Measurements from ENCODE around the gene TMEM8B. TPM values are rescaled to one million over a fixed set of nuclear protein-coding genes. Genes with fewer than 3 reads are reported as not detected.

The TMEM8B gene
- total RNA-seq, 1 donor from 2014 or later = 44.4 TPM

DNA sequence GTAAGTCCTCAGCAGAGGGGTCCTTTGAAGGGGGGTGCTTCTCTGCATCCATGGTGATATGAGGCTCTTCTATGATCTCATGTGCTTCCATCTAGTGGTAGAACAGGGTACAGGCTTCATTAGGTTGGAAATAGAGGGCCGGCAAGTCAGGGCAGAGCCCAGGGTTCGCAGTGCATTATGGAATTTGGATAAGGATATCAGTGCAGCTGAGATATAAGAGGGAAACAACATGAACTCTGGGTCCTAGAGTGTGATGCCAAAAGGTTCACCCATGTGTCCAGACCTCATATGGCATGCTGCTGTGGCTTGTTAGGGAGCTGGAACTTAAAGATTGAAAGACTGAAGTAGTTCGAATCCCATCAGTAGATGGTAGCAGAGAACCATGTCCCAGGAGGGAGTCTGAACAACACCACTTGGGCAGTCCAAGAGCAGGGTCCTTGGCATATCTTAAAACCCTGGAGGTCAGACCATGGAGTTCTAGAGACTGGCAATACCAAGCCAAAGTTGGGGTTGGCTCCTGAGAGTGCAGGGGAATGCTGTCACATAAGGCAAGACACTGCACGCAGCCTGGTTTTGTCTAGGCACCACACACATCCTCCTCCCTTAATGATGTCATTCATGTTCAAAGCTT is 2.8 kb upstream of the TMEM8B start:
- no peak for DNase-seq
- Mint-ChIP-seq H3K27me3 (ENCODE audit: unreplicated experiment) (peaks cover 6% of the 10 kb centered on the region), H3K9me3 (ENCODE audit: unreplicated experiment) (peaks cover 10% of the 10 kb centered on the region), H3K27ac (ENCODE audit: unreplicated experiment) (no peak overlapping the region), H3K4me1 (ENCODE audit: low read depth, unreplicated experiment) (peaks cover 32% of the 10 kb centered on the region), H3K36me3 (ENCODE audit: unreplicated experiment) (peaks cover 5% of the 10 kb centered on the region), H3K4me3 (ENCODE audit: unreplicated experiment) (no peak overlapping the region)
- TF ChIP-seq CTCF (IDR thresholded peaks at IDR 0.05; ENCODE audit: partially characterized antibody, unreplicated experiment) = peak; percentile 66

GRCh38 chr9:35827486-35827885 is 1.5 kb upstream of the TMEM8B start:
- peaks cover 4% of the 10 kb centered on the region for H3K36me3 Mint-ChIP-seq (ENCODE audit: unreplicated experiment)
- peaks cover 32% of the 10 kb centered on the region for H3K4me1 Mint-ChIP-seq (ENCODE audit: low read depth, unreplicated experiment)
- no peak overlapping the region for H3K4me3 Mint-ChIP-seq (ENCODE audit: unreplicated experiment)
- no peak for TF ChIP-seq CTCF (IDR thresholded peaks at IDR 0.05; ENCODE audit: partially characterized antibody, unreplicated experiment)
- peaks cover 11% of the 10 kb centered on the region for H3K9me3 Mint-ChIP-seq (ENCODE audit: unreplicated experiment)
- H3K27me3 Mint-ChIP-seq (ENCODE audit: unreplicated experiment) = peaks cover 9% of the 10 kb centered on the region
- peak overlapping the region; percentile 21 for H3K27ac Mint-ChIP-seq (ENCODE audit: unreplicated experiment)
- DNase-seq = no peak

DNA sequence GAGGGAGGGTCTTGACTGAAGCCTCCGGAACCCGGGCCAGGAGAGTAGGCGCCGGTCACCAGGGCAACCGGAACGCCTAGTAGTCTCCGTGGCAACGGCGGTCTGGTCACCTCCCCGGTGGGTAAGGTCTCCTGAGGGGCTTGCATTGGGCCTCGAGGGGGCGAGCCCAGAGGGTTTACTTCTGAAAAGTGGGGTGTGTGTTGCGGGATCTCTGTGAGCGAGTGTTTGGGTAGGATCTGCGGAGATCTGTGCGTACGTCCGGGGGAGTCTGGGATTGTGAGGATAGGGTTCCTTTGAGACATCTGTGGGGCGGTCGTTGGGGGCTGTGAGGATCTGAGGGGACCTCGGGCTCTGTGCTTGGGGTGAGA is 328 bp upstream of the TMEM8B start, which contains the start of gene FAM221B:
Gene FAM221B, minus strand, starts transcription at position 17 of the 368 bp plus-strand sequence. CDS start 2,571 bp downstream, outside the sequence.
- peaks cover 7% of the 10 kb centered on the region for H3K27me3 Mint-ChIP-seq (ENCODE audit: unreplicated experiment)
- peak; percentile 35 for DNase-seq
- peak within 1 kb of the TSS; percentile 97 for H3K4me3 Mint-ChIP-seq (ENCODE audit: unreplicated experiment)

GRCh38 chr9:35829764-35830096 is 702 bp downstream of the TMEM8B start:
- Mint-ChIP-seq H3K27ac (ENCODE audit: unreplicated experiment) (peak overlapping the region; percentile 89), H3K36me3 (ENCODE audit: unreplicated experiment) (peaks cover 5% of the 10 kb centered on the region), H3K27me3 (ENCODE audit: unreplicated experiment) (peaks cover 10% of the 10 kb centered on the region), H3K4me1 (ENCODE audit: low read depth, unreplicated experiment) (peaks cover 43% of the 10 kb centered on the region), H3K4me3 (ENCODE audit: unreplicated experiment) (peak overlapping the region; percentile 93), H3K9me3 (ENCODE audit: unreplicated experiment) (peaks cover 14% of the 10 kb centered on the region)
- TF ChIP-seq CTCF (IDR thresholded peaks at IDR 0.05; ENCODE audit: partially characterized antibody, unreplicated experiment) = no peak
- DNase-seq = no peak

More for the DNA sequence above, 328 bp upstream of the TMEM8B start, which contains the start of gene FAM221B:
- Mint-ChIP-seq H3K36me3 (ENCODE audit: unreplicated experiment) (no peaks in the 10 kb centered on the region), H3K4me1 (ENCODE audit: low read depth, unreplicated experiment) (peaks cover 34% of the 10 kb centered on the region), H3K9me3 (ENCODE audit: unreplicated experiment) (peaks cover 11% of the 10 kb centered on the region), H3K27ac (ENCODE audit: unreplicated experiment) (peak within 1 kb of the TSS; percentile 91)
- TF ChIP-seq CTCF (IDR thresholded peaks at IDR 0.05; ENCODE audit: partially characterized antibody, unreplicated experiment) = no peak

- H3K27ac Mint-ChIP-seq (ENCODE audit: unreplicated experiment) = no peak overlapping the region
- H3K36me3 Mint-ChIP-seq (ENCODE audit: unreplicated experiment) = peaks cover 11% of the 10 kb centered on the region
- peak overlapping the region; percentile 21 for H3K4me3 Mint-ChIP-seq (ENCODE audit: unreplicated experiment)
- no peak for DNase-seq
- peaks cover 42% of the 10 kb centered on the region for H3K4me1 Mint-ChIP-seq (ENCODE audit: low read depth, unreplicated experiment)
- H3K27me3 Mint-ChIP-seq (ENCODE audit: unreplicated experiment) = peaks cover 12% of the 10 kb centered on the region
- peaks cover 15% of the 10 kb centered on the region for H3K9me3 Mint-ChIP-seq (ENCODE audit: unreplicated experiment)
- no peak for TF ChIP-seq CTCF (IDR thresholded peaks at IDR 0.05; ENCODE audit: partially characterized antibody, unreplicated experiment)
These were observed 2.0 kb downstream of the TMEM8B start for GRCh38 chr9:35831040-35831439.

Measured in glutamatergic neuron (in vitro differentiated cells).